Keratinocyte (primary cell): Measurements from ENCODE around the gene S100A2.

ENCODE experiments used
- EZH2 ChIP-seq: IDR thresholded peaks from one replicate; pipeline ENCODE4 v1.6.1; 2012; ENCODE audit warnings: inconsistent platforms, mild to moderate bottlenecking, low read length, moderate library complexity
- TF ChIP-seq, protein P1 (sequence below), 3 experiments: IDR thresholded peaks in 1 of 3; conservative IDR thresholded peaks in 1 of 3; optimal IDR thresholded peaks in 1 of 3; 2 replicates in 2 of 3; 3 replicates in 1 of 3; pipeline versions ENCODE3 to v1.5.1; 2011; ENCODE audit warnings: low read length in 3 of 3, mild to moderate bottlenecking in 3 of 3, moderate library complexity in 2 of 3, control low read depth in 1 of 3, inconsistent platforms in 1 of 3; ENCODE audit not compliant: insufficient read depth in 2 of 3; ENCODE audit errors: extremely low read depth in 1 of 3

DNA sequence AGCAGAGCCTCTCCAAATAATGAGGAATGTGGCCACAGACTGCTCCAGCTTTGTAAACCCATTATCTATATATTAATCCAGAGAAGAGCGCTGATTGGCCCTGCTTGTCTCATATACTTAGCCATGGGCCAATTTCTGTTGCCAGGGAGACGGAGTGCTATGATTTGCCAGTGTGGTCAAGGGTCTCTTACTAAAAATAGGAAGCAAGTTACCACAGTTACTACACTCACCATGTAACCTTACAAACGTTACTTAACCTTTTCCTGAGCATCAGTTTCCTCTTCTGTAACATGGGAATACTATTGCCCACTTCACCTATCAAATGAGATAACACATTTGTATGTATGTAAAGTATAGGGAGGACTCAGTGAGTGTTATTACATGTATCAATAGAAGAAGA, 7.7 kb upstream of the S100A2 start:
- TF ChIP-seq, protein P1, sequence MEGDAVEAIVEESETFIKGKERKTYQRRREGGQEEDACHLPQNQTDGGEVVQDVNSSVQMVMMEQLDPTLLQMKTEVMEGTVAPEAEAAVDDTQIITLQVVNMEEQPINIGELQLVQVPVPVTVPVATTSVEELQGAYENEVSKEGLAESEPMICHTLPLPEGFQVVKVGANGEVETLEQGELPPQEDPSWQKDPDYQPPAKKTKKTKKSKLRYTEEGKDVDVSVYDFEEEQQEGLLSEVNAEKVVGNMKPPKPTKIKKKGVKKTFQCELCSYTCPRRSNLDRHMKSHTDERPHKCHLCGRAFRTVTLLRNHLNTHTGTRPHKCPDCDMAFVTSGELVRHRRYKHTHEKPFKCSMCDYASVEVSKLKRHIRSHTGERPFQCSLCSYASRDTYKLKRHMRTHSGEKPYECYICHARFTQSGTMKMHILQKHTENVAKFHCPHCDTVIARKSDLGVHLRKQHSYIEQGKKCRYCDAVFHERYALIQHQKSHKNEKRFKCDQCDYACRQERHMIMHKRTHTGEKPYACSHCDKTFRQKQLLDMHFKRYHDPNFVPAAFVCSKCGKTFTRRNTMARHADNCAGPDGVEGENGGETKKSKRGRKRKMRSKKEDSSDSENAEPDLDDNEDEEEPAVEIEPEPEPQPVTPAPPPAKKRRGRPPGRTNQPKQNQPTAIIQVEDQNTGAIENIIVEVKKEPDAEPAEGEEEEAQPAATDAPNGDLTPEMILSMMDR (optimal IDR thresholded peaks at IDR 0.05 in 1 of 3, IDR thresholded peaks at IDR 0.05 in 1 of 3, conservative IDR thresholded peaks at IDR 0.05 in 1 of 3; ENCODE audit: extremely low read depth in 1 of 3, insufficient read depth in 2 of 3, low read length in 3 of 3), result no peak
- TF ChIP-seq EZH2, result no peak
